Cardiac fibroblast (primary cell): ENCODE data around the gene MATN1.

Experiments used
- DNase-seq, 2 donors: peaks; one replicate each; pipeline versions ENCODE4 v3.0.0 to v3.0.0-alpha.2; 2010; ENCODE audit warnings: low read depth in 2 of 2
- H3K4me3 ChIP-seq, 2 donors: replicated peaks in 1 of 2; 1 replicate in 1 of 2; 2 replicates in 1 of 2; pipeline ENCODE4 v1.5.1; 2011; ENCODE audit warnings: low read depth in 2 of 2, low read length in 2 of 2, mild to moderate bottlenecking in 2 of 2, moderate library complexity in 1 of 2
- TF ChIP-seq, protein P1 (sequence below): IDR thresholded peaks from one replicate; pipeline ENCODE4 v1.5.1; 2011; ENCODE audit warnings: low read depth, mild to moderate bottlenecking, low read length, inconsistent platforms

The MATN1 gene

DNA sequence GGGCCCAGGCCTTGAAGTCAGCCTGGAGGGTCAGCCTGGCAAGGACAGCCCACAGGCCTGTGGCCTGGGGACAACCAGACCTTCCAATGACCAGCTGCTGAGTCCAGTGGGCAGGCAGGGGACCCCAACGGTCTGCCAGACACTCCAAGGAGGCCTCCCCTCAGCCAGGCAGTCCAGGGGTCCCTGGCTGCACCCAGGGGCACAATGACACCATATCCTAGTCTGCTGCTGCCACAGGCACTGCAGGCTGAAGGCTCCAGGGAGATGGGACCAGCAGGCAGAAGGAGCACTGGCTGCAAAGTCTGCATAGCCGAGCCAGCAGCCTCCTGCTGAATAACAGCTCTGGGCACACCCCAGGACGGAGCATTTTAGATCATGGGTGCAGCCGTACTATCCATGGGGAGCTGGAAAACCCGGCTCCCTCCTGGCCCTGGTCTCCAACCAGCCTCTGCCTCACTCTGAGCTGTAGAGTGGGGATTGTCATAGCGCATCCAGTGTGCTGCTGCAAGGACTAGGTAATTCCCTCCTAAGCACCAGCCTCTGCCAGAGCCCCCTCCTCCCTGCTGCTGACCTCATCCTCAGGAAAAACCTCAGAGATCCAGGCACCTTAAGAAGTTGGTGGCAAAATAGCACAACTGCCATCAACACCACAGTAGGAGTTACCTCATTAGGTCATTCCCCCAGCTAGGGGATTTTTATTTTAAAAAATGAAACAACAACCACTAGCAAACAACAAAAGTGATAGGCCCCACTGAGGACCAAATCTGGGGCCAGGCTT lies 39.0 kb upstream of the MATN1 start:
- TF ChIP-seq, protein P1, sequence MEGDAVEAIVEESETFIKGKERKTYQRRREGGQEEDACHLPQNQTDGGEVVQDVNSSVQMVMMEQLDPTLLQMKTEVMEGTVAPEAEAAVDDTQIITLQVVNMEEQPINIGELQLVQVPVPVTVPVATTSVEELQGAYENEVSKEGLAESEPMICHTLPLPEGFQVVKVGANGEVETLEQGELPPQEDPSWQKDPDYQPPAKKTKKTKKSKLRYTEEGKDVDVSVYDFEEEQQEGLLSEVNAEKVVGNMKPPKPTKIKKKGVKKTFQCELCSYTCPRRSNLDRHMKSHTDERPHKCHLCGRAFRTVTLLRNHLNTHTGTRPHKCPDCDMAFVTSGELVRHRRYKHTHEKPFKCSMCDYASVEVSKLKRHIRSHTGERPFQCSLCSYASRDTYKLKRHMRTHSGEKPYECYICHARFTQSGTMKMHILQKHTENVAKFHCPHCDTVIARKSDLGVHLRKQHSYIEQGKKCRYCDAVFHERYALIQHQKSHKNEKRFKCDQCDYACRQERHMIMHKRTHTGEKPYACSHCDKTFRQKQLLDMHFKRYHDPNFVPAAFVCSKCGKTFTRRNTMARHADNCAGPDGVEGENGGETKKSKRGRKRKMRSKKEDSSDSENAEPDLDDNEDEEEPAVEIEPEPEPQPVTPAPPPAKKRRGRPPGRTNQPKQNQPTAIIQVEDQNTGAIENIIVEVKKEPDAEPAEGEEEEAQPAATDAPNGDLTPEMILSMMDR = no peak
- no peak overlapping the region for H3K4me3 ChIP-seq
- DNase-seq = no peak

DNA sequence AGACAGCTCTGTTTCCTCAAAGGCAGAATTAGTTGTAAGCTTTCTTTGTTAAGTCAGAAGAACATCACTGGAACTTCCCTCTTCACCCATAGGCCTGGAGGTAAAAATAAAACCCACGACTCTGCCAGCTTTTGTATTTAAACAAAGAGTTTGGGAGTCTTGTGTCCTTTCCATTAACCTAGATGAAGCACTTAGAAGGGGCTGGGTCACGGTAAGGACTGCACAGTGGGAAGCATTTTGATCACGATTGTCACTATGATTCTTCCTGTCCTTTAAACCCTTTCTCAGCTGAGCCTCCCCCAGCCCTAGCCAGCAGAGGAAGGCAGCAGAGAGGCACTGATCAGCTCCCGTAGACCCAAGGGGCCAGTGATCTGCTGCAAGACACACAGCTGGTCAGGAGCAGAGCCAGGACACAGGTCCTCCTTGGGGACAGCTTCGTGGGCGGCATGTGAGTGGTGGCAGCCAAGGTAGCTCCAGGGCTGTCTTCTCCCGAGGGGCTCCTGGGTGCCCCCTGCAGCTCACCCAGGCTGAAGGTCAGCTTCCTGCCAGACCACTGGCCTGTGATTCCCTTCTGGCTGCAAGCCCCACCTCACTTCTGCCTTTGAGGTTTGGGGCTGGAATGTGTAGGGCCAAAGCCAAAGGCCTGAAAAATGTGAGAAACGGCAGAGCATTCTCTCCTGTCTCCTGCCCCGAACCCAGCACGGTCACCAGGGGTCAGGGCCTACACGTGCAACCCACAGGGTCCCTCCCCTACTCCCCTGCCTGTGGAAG lies 38.2 kb upstream of the MATN1 start:
- peak in 1 of 2 donors; percentile 21 for DNase-seq
- TF ChIP-seq, protein P1 = no peak
- no peak overlapping the region for H3K4me3 ChIP-seq

DNA sequence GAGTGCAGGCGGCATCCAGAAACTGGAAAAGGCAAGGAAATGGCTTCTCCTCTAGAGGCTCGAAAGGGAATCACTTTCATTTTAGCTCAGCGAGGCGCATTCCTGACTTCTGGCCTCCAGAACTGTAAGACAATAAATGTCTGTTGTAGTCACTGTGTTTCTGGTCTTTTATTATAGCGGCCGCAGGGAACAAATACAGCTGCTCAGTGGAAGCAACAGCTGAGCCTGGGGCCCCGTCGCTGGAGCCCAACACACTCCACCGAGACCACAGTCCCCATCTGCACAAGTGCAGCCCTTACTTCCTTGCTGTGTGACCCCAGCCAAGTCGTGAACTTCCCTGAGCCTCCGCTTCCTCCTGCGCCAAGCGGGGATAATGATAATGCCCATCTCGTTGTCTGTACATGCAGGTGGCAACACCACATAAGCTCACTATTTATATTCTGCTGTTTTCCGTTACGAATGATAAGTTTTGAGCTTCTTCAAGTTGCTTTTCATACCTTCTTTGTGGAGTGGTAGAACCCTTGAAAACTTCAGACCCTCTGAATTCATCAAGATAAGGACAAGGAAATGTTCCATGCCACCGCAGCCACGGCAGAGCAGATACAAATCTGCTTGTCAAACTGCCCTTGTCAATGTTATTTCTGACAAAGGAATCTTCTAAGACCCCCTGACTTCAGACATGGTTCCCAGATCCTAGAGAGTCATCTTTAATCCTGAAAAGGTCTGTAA lies 37.4 kb upstream of the MATN1 start:
- no peak overlapping the region for H3K4me3 ChIP-seq
- TF ChIP-seq, protein P1 = no peak
- no peak for DNase-seq

DNA sequence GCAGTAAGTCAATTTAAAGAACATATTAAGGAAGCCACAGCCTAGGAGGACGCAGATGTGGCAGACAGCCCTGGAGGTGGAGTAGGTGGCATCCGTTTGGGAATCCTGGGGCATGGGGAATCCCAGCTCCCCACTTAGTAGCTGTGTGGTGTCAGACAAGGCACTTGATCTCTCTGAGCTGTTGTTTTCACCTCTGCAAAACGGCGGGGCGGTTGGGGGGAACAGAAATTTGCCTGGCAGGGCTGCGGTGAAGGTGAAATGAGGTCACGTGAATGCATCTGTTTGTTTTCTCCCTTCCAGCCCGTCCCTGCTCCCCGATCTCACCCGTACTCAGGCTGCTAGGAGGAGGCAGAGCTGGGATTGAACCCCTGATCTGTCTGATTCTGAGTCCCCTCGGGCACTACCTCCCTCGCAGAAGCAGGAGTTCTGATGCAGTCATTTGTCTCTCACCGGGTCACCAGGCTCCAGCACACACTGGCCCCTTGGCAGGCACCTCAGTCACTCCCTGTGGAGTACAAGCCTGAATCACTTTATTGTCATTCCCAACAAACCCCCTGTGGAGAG lies 36.4 kb upstream of the MATN1 start:
- H3K4me3 ChIP-seq = no peak overlapping the region
- DNase-seq = no peak

DNA sequence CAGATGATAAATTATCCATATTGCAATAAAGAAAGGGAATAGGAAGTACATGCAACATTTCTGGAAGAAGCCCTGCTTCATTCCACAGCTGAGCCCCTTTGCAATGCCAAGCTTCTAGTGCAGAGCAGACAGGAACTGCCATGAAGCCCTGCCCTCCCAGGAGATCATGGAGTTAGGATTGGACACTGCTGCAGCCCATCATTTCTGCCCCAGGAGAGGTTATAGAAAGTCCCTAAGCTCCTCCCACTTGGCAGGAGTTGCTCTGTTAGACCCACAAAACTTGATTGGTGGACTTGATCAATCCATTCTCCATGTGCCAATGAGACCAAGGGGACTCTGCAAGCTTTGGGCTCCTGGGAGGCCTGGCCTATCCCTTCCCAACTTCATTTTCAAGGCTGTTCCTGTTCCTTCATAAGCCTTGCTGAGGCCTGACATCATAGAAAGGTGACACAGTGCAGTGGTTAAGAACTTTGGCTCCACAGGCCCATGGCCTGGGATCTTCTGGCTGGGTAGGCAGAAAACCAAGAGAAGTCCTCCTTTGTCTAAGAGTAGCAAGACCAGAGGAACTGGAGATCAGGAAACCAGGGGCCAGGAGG lies 35.5 kb upstream of the MATN1 start:
- TF ChIP-seq, protein P1 = no peak
- peak; percentile 24 to 47 for DNase-seq
- H3K4me3 ChIP-seq = no peak overlapping the region

More for the DNA sequence above, 36.4 kb upstream of the MATN1 start:
- TF ChIP-seq, protein P1 = no peak

DNA sequence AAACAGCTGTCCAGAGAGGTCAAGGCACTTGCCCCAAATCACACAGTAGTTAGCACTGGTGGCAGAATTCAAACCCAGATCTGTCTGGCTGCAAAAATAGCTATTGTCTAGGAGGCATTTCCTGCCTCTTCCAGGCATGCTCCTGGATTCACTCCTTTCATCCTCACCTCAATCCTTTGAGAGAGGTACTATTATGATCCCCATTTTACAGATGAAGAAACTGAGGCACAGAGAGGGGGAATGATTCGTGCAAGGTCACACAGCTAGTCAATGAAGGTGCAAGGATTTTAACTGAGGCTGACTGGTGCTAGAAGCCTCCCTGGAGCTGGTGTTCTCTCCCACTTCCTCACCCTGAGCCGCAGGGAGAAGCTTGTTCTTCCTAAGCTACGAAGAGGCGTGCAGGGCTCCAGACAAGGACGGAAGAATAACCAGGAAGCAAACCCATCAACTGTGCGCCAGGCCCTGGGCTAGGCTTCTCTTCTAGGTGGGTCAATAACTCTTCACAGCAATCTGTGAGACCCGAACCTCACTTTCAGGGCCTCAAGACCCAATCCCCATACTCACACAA lies 34.8 kb upstream of the MATN1 start:
- no peak overlapping the region for H3K4me3 ChIP-seq
- TF ChIP-seq, protein P1 = no peak
- DNase-seq = no peak
